Activated CD4-positive, alpha-beta memory T cell treated with anti-CD3 and anti-CD28 coated beads for 36 hours (primary cell): Measurements from ENCODE around the gene SMYD3. TPM values are rescaled to one million over a fixed set of nuclear protein-coding genes. Genes with fewer than 3 reads are reported as not detected.

Source experiments
- CTCF ChIA-PET: fragments of 350-600 bp; sonication (Branson Sonifier 250); formaldehyde crosslinking; loops from one replicate; lab custom pipeline; 2021; ENCODE audit warnings: antibody characterized with exemption, inconsistent platforms; lab: Charles Lee
- POLR2A ChIA-PET: fragments of 350-600 bp; sonication (Branson Sonifier 250); formaldehyde crosslinking; loops from one replicate; lab custom pipeline; 2021; ENCODE audit warnings: antibody characterized with exemption; lab: Charles Lee
- DNase-seq: peaks from one replicate; pipeline ENCODE4 v3.0.0-alpha.2; 2020
- H3K27ac Mint-ChIP-seq: one replicate; pipeline ENCODE4 v1.8.0; 2021; ENCODE audit warnings: mixed read lengths
- H3K27me3 Mint-ChIP-seq: one replicate; pipeline ENCODE4 v1.8.0; 2021; ENCODE audit warnings: mixed read lengths
- H3K36me3 Mint-ChIP-seq: one replicate; pipeline ENCODE4 v1.8.0; 2021; ENCODE audit warnings: mixed read lengths
- H3K4me1 Mint-ChIP-seq: one replicate; pipeline ENCODE4 v1.8.0; 2021; ENCODE audit warnings: low read depth, mixed read lengths
- H3K4me3 Mint-ChIP-seq: one replicate; pipeline ENCODE4 v1.8.0; 2021; ENCODE audit warnings: mild to moderate bottlenecking, mixed read lengths
- H3K9me3 Mint-ChIP-seq: one replicate; pipeline ENCODE4 v1.8.0; 2021; ENCODE audit warnings: mixed read lengths
- intact Hi-C: fragments of 100-400 bp; cut with micrococcal nuclease; formaldehyde crosslinking; loops from one replicate; pipeline ENCODE4 v1.15.1; 2023
- total RNA-seq, 2 experiments: library from RNA; stranded (reverse); gene quantifications; one replicate each; pipeline ENCODE4 v1.2.3, GENCODE V29; 2021

SMYD3 gene
- total RNA-seq, 2 experiments from 2014 or later = 16.6 to 20.2 TPM

DNA sequence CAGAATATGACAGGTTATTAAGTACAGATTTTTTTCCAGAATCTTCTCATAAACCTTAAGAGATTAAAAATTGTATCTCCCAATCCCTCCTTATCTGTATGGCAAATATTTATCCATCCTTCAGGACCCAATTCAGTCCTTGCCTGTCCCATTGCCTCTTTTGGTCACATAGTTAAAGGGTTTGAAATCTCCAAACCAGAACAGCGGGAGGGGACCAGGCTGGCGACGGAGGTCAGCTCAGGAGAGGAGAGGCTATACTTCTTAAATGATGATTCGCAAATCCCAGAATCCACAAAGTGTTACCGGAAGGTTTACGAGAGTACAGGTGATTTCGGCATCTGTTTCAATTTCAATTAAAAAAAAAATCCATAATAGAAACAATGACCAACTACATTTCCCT is 572.7 kb downstream of the SMYD3 start:
- H3K27ac Mint-ChIP-seq = no peak overlapping the region
- ChIA-PET POLR2A (no interaction called here), CTCF (no interaction called here)
- intact Hi-C loops = no loop called here
- no peaks in the 10 kb centered on the region for H3K9me3 Mint-ChIP-seq
- no peak overlapping the region for H3K4me3 Mint-ChIP-seq
- DNase-seq = no peak
- no peaks in the 10 kb centered on the region for H3K27me3 Mint-ChIP-seq
- no peaks in the 10 kb centered on the region for H3K4me1 Mint-ChIP-seq
- no peaks in the 10 kb centered on the region for H3K36me3 Mint-ChIP-seq

DNA sequence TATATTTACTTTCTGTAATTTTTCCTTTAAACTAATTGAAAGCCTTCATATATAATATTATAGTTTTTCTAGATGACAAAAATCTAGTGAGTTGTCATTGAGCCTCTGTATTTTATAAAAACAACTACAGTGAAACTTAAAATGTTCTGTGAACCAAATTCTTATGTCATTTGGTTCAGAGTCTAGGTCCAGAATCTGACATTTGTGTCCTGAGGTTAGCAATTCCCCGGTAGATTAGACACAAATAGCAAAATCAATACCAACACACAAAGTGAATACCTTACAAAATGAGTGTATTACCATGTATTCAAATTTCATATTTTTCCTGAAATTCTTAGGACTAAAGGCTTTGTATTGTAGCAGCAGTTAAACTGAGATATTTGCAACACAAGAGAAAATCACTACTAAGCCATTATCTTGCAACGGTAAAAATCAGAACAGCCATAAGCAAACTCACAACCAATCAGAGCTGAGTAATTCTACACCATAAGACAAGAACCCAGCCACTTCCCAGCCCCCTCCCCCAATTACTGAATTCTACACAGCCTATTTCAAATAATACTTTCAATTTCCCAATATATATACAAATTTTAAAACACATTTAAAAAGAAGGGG is 573.5 kb downstream of the SMYD3 start:
- no peaks in the 10 kb centered on the region for H3K4me1 Mint-ChIP-seq
- ChIA-PET POLR2A (no interaction called here), CTCF (no interaction called here)
- no peaks in the 10 kb centered on the region for H3K9me3 Mint-ChIP-seq
- no peak overlapping the region for H3K27ac Mint-ChIP-seq
- intact Hi-C loops = no loop called here
- H3K27me3 Mint-ChIP-seq = no peaks in the 10 kb centered on the region
- no peak for DNase-seq
- H3K36me3 Mint-ChIP-seq = no peaks in the 10 kb centered on the region
- no peak overlapping the region for H3K4me3 Mint-ChIP-seq

DNA sequence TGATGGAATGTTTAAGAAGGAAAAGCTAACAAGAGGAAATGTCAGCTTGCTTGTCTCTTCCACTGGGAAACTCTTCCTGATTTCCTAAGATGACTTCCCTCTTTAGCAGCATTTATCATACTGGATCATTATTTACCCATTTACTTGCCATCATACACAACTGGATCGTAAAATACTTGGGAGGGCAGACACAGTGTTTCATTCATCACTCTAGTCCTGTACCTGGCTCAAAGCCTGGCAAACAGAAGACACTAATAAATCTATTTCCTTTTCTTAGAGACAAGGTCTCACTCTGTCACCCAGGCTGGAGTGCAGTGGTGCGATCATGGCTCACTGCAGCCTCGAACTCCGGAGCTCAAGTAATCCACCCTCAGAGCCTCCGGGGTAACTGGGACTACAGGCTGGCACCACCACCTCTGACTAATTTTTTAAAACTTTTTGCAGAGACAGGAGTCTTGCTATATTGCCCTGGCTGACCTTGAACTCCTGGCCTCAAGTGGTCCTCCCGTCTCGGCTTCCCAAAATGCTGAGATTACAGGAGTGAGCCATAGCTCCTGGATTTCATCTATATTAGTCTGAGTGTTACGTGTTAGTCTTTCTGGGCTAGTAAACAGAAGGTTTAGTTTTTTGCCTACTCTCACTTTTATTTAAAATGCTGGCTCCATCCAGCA is 574.6 kb downstream of the SMYD3 start:
- no peaks in the 10 kb centered on the region for H3K9me3 Mint-ChIP-seq
- no peak overlapping the region for H3K4me3 Mint-ChIP-seq
- H3K4me1 Mint-ChIP-seq = no peaks in the 10 kb centered on the region
- H3K27me3 Mint-ChIP-seq = no peaks in the 10 kb centered on the region
- CTCF ChIA-PET = no interaction called here
- intact Hi-C loops = no loop called here
- no peak overlapping the region for H3K27ac Mint-ChIP-seq
- no peak for DNase-seq
- H3K36me3 Mint-ChIP-seq = peaks cover 6% of the 10 kb centered on the region
- POLR2A ChIA-PET = no interaction called here

DNA sequence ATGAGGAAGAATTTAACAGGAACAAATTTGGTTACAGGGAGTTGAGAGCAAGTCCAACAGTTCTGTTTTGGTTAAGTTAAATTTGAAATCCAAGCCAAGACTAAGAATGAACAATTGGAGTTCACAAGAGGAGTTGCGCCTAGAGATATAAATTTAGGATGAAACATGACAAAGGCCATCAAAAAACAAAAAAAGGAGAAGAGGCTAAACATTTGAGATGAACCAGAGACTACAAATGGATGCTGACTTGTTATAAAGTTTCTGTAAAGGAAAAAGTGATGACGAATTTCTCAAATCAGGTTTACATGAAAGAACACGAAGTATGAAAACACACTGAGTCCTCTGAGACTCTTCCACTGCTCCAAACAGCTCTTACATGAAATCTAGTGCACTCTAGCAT is 575.6 kb downstream of the SMYD3 start:
- Mint-ChIP-seq H3K4me1 (no peaks in the 10 kb centered on the region), H3K9me3 (no peaks in the 10 kb centered on the region), H3K4me3 (no peak overlapping the region), H3K27me3 (no peaks in the 10 kb centered on the region), H3K27ac (no peak overlapping the region), H3K36me3 (peaks cover 9% of the 10 kb centered on the region)
- intact Hi-C loops = no loop called here
- CTCF ChIA-PET = no interaction called here
- DNase-seq = no peak
- POLR2A ChIA-PET = no interaction called here

DNA sequence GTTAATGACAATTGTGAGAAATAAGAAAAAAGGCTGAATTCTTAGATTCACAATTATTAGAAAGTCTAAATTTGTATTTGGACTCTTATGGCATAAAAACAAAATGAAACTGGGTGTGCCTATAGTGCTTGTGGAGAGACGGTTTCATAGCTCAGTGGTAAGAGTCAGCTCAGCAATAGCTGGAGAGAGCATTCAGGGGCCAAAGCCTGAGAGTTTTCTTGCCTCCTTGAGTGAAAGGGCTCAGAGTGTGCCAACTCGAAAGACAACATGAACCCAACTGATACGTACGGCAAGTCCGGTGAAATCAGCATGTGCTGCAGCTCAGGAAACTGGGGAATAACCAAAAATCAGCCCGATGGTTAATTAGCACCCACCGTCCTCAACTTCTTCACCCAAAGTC is 577.9 kb downstream of the SMYD3 start:
- DNase-seq = no peak
- H3K9me3 Mint-ChIP-seq = no peaks in the 10 kb centered on the region
- H3K4me3 Mint-ChIP-seq = no peak overlapping the region
- no peak overlapping the region for H3K27ac Mint-ChIP-seq
- no peaks in the 10 kb centered on the region for H3K27me3 Mint-ChIP-seq
- POLR2A ChIA-PET = no interaction called here
- H3K36me3 Mint-ChIP-seq = peaks cover 17% of the 10 kb centered on the region
- CTCF ChIA-PET = no interaction called here
- no peaks in the 10 kb centered on the region for H3K4me1 Mint-ChIP-seq
- intact Hi-C loops = no loop called here

DNA sequence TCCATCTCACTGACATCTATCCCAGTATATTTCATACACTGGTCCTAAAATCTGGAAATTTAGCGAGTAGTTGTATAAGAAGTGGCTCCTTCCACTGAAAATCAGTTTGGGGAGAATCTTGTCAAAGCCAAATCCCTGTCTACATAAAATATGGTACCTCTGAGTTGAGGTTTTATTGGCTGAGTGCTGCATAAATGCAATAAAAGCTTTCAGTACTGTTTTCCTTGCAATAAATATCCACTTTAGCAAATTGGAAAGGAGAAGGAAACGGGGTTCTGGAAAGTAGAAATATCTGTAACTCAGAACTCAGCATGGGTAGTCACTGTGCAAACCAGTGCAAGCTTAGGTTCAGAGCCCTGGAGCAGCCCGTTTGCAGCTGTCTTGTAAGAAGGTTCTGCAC is 580.2 kb downstream of the SMYD3 start:
- Mint-ChIP-seq H3K27me3 (no peaks in the 10 kb centered on the region), H3K4me3 (no peak overlapping the region), H3K36me3 (peaks cover 17% of the 10 kb centered on the region), H3K27ac (no peak overlapping the region), H3K4me1 (no peaks in the 10 kb centered on the region), H3K9me3 (no peaks in the 10 kb centered on the region)
- ChIA-PET CTCF (no interaction called here), POLR2A (no interaction called here)
- intact Hi-C loops = no loop called here
- DNase-seq = no peak

DNA sequence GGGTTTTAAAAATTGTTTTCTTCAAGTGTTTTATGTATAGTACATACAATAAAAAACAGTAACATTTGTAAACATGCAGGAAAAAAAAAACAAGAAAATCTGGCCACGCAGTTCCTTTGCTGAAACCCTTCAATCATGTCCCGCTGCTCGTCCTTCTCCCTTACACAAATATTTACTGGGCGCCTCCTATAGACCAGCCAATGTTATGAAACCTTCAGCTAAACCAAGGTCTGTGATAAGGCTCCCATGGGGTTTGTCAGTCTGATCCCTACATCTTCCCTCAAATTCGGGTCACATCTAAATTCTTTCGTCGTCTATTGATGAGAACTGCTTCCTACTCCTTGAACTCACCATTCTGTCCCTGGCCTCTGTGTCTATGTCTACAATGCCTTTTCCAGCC is 583.9 kb downstream of the SMYD3 start:
- ChIA-PET POLR2A (no interaction called here), CTCF (no interaction called here)
- no peak overlapping the region for H3K27ac Mint-ChIP-seq
- H3K4me3 Mint-ChIP-seq = no peak overlapping the region
- no peaks in the 10 kb centered on the region for H3K9me3 Mint-ChIP-seq
- no peaks in the 10 kb centered on the region for H3K27me3 Mint-ChIP-seq
- DNase-seq = no peak
- intact Hi-C loops = no loop called here
- no peaks in the 10 kb centered on the region for H3K4me1 Mint-ChIP-seq
- H3K36me3 Mint-ChIP-seq = peaks cover 18% of the 10 kb centered on the region

DNA sequence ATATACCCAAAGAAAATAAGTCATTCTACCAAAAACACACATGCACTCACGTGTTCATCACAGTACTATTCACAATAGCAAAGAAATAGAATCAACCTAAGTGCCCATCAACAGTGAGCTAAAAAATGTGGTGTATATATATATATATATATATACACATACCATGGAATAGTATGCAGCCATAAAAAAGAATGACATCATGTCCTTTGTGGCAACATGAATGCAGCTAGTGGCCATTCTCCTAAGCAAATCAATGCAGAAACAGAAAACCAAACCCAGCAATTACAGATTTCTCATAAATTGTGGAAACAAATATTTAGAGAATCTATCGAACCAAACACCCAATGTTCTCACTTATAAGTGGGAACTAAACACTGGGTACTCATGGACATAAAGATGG is 585.7 kb downstream of the SMYD3 start:
- no peaks in the 10 kb centered on the region for H3K27me3 Mint-ChIP-seq
- H3K9me3 Mint-ChIP-seq = no peaks in the 10 kb centered on the region
- ChIA-PET CTCF (no interaction called here), POLR2A (no interaction called here)
- H3K4me1 Mint-ChIP-seq = no peaks in the 10 kb centered on the region
- no peak overlapping the region for H3K27ac Mint-ChIP-seq
- no peak overlapping the region for H3K4me3 Mint-ChIP-seq
- no peak for DNase-seq
- H3K36me3 Mint-ChIP-seq = peaks cover 9% of the 10 kb centered on the region
- intact Hi-C loops = no loop called here

DNA sequence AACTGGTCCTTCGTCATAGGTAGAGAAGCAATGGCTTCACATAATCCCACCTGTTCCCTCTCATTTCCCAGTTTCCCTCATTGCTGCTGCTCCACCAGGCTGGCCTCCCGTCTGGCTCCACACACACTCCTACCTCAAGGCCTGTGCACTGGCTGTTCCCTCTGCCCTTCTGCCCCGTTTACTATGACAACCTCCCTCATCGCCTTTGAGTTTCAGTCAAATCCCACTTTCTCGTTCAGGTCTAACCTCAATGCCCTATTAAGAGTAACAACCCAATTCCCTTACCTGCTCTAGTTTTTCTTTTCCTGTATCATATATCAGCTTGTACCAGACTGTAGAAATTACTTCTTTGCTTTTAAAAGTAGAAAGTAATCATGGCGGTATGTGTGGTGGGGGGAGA is 589.7 kb downstream of the SMYD3 start:
- no peak overlapping the region for H3K4me3 Mint-ChIP-seq
- no peaks in the 10 kb centered on the region for H3K27me3 Mint-ChIP-seq
- ChIA-PET POLR2A (no interaction called here), CTCF (no interaction called here)
- H3K9me3 Mint-ChIP-seq = peaks cover 7% of the 10 kb centered on the region
- no peaks in the 10 kb centered on the region for H3K4me1 Mint-ChIP-seq
- H3K36me3 Mint-ChIP-seq = peaks cover 17% of the 10 kb centered on the region
- H3K27ac Mint-ChIP-seq = no peak overlapping the region
- intact Hi-C loops = no loop called here
- DNase-seq = no peak

DNA sequence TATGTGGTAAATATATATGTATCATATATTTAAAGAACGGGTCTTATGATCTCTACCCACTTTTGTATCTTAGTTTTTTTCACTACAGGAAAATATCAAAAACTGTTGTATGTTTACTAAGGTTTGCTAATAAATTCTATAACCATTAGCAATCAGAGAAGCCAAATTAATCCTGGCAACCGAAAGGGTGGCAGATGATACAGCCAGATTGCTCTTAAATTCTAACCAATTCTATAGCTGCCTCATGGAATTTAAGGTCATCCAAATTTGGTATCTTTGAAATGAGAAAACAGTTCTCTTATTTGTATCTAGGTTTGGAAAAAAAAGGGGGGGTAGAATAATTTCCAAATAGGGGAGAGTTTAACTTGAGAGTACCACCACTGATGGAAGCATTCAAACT is 591.2 kb downstream of the SMYD3 start:
- POLR2A ChIA-PET = no interaction called here
- peaks cover 21% of the 10 kb centered on the region for H3K36me3 Mint-ChIP-seq
- H3K9me3 Mint-ChIP-seq = peaks cover 8% of the 10 kb centered on the region
- H3K27me3 Mint-ChIP-seq = no peaks in the 10 kb centered on the region
- no peak for DNase-seq
- no peak overlapping the region for H3K27ac Mint-ChIP-seq
- intact Hi-C loops = no loop called here
- no peak overlapping the region for H3K4me3 Mint-ChIP-seq
- H3K4me1 Mint-ChIP-seq = no peaks in the 10 kb centered on the region
- CTCF ChIA-PET = no interaction called here

DNA sequence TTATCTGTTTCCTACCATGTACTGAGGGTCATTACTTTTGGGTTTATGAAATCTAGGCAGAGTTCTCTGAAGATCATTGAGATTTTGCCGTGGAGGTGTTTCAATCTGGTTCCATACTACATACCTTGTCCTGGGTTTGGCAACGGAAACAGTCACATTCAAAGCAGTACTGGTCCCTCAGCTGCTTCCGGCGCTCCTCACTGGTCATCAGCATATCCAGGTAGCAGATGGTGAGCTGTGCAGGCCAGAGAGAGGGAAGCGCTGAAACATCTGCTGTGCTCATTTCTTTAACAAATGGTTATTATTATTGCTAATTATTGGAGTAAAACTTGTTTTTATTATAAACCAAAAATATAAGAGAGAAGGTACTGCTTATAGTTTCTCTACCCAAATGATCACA is 591.7 kb downstream of the SMYD3 start:
- peaks cover 20% of the 10 kb centered on the region for H3K36me3 Mint-ChIP-seq
- no peaks in the 10 kb centered on the region for H3K27me3 Mint-ChIP-seq
- H3K9me3 Mint-ChIP-seq = peaks cover 8% of the 10 kb centered on the region
- CTCF ChIA-PET = no interaction called here
- POLR2A ChIA-PET = no interaction called here
- no peak overlapping the region for H3K27ac Mint-ChIP-seq
- no peak for DNase-seq
- intact Hi-C loops = no loop called here
- H3K4me3 Mint-ChIP-seq = no peak overlapping the region
- H3K4me1 Mint-ChIP-seq = no peaks in the 10 kb centered on the region

DNA sequence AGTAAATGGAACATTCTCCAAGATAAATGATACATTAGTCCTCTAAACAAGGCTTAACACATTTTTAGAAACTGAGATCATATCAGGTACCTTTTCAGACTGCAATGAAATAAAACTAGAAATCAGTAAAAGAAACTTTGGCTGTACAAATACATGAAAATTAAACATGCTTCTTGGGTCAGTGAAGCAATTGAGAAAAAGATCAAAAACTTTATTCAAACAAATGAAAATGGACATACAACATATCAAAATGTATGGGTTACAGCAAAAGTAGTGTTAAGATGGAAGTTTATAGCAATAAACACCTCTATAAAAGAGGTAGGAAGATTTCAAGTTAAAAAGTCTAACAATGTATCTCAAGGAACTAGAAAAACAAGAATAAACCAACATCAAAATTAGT is 598.5 kb downstream of the SMYD3 start:
- Mint-ChIP-seq H3K27ac (no peak overlapping the region), H3K4me3 (no peak overlapping the region), H3K4me1 (no peaks in the 10 kb centered on the region), H3K27me3 (no peaks in the 10 kb centered on the region), H3K36me3 (peaks cover 11% of the 10 kb centered on the region), H3K9me3 (peaks cover 3% of the 10 kb centered on the region)
- CTCF ChIA-PET = no interaction called here
- POLR2A ChIA-PET = no interaction called here
- no peak for DNase-seq
- intact Hi-C loops = no loop called here

DNA sequence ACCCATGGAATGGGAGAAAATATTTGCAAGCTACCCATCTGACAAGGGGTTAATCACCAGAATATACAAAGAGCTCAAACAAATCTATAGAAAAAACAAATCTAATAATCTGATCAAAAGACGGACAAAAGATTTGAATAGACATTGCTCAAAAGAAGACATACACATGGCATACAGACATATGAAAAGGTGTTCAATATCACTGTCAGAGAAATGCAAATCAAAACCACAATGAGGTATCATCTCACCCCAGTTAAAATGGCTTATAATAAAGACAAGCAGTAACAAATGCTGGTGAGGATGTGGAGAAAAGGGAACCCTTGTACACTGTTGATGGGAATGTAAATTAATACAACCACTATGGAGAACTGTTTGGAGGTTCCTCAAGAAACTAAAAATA is 600.9 kb downstream of the SMYD3 start:
- DNase-seq = no peak
- H3K27me3 Mint-ChIP-seq = no peaks in the 10 kb centered on the region
- no peaks in the 10 kb centered on the region for H3K4me1 Mint-ChIP-seq
- no peak overlapping the region for H3K4me3 Mint-ChIP-seq
- ChIA-PET CTCF (no interaction called here), POLR2A (no interaction called here)
- no peaks in the 10 kb centered on the region for H3K9me3 Mint-ChIP-seq
- H3K36me3 Mint-ChIP-seq = peaks cover 6% of the 10 kb centered on the region
- no peak overlapping the region for H3K27ac Mint-ChIP-seq
- intact Hi-C loops = no loop called here
